Hypothalamus (tissue), 51 donors: ENCODE data around the gene ALDH8A1.

Experiments used
- DNase-seq, 51 donors: peaks; one replicate each; lab custom pipeline; 2025; lab: John Stamatoyannopoulos, UW

The ALDH8A1 gene

GRCh38 chr6:134949927-134950326, at the start of gene ALDH8A1:
Gene ALDH8A1, minus strand, starts transcription at chr6:134950101. Its CDS starts 48 bp downstream, at chr6:134950053.
- DNase-seq = no peak

GRCh38 chr6:134999107-134999506, 49.2 kb upstream of the ALDH8A1 start:
- DNase-seq = no peak

GRCh38 chr6:134997133-134997995, 47.5 kb upstream of the ALDH8A1 start:
- DNase-seq = no peak

- no peak for DNase-seq
Observed at GRCh38 chr6:134995536-134995935, 45.6 kb upstream of the ALDH8A1 start.

- DNase-seq = no peak
Observed at GRCh38 chr6:134994431-134994830, 44.5 kb upstream of the ALDH8A1 start.

GRCh38 chr6:134992155-134992554, 42.3 kb upstream of the ALDH8A1 start:
- DNase-seq = no peak

- no peak for DNase-seq
Observed at GRCh38 chr6:134990262-134990661, 40.4 kb upstream of the ALDH8A1 start.

- no peak for DNase-seq
Observed at GRCh38 chr6:134984821-134985220, 34.9 kb upstream of the ALDH8A1 start.

- no peak for DNase-seq
Observed at GRCh38 chr6:134983823-134984222, 33.9 kb upstream of the ALDH8A1 start.

- DNase-seq = no peak
Observed at GRCh38 chr6:134982161-134982560, 32.3 kb upstream of the ALDH8A1 start.

GRCh38 chr6:134980846-134981245, 30.9 kb upstream of the ALDH8A1 start:
- no peak for DNase-seq

GRCh38 chr6:134979142-134979541, 29.2 kb upstream of the ALDH8A1 start:
- no peak for DNase-seq

GRCh38 chr6:134974370-134974769, 24.5 kb upstream of the ALDH8A1 start:
- no peak for DNase-seq

- DNase-seq = no peak
Observed at GRCh38 chr6:134967711-134968110, 17.8 kb upstream of the ALDH8A1 start.

GRCh38 chr6:134964451-134965203, 14.7 kb upstream of the ALDH8A1 start:
- DNase-seq = no peak

- no peak for DNase-seq
Observed at GRCh38 chr6:134962421-134962820, 12.5 kb upstream of the ALDH8A1 start.

GRCh38 chr6:134961366-134961765, 11.5 kb upstream of the ALDH8A1 start:
- no peak for DNase-seq

GRCh38 chr6:134959603-134960002, 9.7 kb upstream of the ALDH8A1 start:
- DNase-seq = no peak

GRCh38 chr6:134956676-134957075, 6.8 kb upstream of the ALDH8A1 start:
- no peak for DNase-seq

- DNase-seq = no peak
Observed at GRCh38 chr6:134956032-134956431, 6.1 kb upstream of the ALDH8A1 start.

- DNase-seq = no peak
Observed at GRCh38 chr6:134954272-134955000, 4.5 kb upstream of the ALDH8A1 start.
